Measurements from ENCODE around the gene CYLD.

Gene CYLD

GRCh38 chr16:50711862-50712559 is 29.9 kb upstream of the CYLD start:
- no peak for DNase-seq (ENCODE audit: low spot score)

DNA sequence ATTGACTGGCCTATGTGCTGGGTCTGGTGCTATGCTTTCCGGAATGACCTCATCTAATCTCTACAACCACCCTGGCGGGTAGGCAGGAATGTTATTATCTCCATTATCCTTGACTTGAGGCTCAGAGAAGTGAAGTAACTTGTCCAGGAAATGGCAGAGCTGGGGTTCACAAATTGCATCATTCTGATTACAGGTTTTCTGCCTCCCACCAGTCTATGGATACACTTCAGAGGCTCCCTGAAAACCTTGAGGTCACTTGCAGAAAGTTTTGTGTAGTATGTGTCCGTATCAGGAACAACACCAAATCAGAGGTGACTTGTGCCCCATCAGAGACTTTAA is 29.4 kb upstream of the CYLD start:
- DNase-seq (ENCODE audit: low spot score), result no peak

GRCh38 chr16:50712956-50713355 is 28.9 kb upstream of the CYLD start:
- DNase-seq (ENCODE audit: low spot score), result no peak

GRCh38 chr16:50717091-50717490 is 24.8 kb upstream of the CYLD start:
- DNase-seq (ENCODE audit: low spot score), result no peak

DNA sequence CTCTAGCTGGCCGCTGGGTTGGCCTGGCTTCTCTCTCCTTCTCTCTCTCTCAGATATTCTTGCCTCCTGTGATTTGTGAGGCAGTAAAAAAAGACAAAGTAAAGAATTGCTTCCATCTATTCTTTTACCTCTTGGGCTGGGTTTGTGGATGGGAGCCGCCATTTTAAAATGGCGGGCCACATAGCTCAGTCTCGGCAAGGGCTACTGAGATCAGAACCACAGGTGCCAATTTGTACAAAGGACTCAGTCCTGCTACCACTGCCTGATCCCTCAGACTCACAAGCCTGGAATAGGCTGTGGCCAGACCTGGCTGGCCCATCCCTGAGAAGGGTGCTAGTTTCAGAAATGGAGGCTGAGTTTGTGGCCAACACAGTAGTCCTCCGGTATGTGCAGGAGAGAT is 24.4 kb upstream of the CYLD start:
- no peak for DNase-seq (ENCODE audit: low spot score)

- DNase-seq (ENCODE audit: low spot score), result no peak
Measured at GRCh38 chr16:50718061-50718760, 23.7 kb upstream of the CYLD start.

- DNase-seq (ENCODE audit: low spot score), result no peak
Measured at GRCh38 chr16:50718761-50719400, 23.0 kb upstream of the CYLD start.

DNA sequence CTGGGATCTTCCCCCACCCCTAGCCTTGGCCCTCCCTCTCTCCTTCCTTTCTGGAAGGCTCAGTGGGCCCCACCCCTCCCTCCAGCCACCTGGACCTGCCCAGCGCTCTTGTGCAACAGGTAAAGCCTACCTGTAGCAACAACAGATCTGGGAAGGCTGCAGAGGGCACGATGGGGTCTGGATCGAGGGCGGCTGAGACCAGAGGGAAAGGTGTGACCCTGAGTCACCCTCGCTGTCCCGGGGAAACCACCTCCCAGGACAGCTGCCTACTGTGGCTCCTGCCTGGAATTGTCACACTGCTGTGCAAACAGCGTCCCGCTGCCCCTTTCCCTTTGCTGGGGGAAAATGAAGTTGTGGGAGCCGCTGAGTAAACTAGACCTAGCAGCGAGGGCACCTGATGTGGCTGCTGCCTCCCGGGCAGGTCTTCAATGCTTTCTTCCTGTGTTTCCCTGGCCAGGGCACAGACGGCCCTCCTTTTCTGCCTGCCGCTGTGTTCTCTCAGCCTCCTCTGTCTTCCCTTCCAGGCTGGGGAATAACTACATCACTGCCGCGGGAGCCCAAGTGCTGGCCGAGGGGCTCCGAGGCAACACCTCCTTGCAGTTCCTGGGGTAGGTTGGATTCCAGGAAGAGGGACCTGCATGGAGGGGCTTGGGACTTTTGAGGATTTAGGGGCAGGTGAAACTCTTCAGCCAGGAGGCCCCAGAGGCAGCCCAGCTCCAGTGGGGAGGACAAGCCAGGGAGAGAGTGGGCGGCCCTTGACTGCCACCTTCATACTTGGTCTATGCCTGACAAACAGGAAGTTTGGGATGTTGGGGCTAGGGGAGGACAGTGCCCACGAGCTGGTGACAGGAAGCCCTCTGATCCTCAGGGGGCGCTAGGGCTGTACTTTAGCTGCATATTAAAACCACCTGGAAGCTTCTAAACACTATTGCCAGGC is 22.2 kb upstream of the CYLD start:
- DNase-seq (ENCODE audit: low spot score), result no peak

- DNase-seq (ENCODE audit: low spot score), result no peak
Measured at GRCh38 chr16:50721549-50722404, 20.1 kb upstream of the CYLD start.

- DNase-seq (ENCODE audit: low spot score), result no peak
Measured at GRCh38 chr16:50722405-50722737, 19.5 kb upstream of the CYLD start.

GRCh38 chr16:50722960-50723359 is 18.9 kb upstream of the CYLD start:
- no peak for DNase-seq (ENCODE audit: low spot score)

DNA sequence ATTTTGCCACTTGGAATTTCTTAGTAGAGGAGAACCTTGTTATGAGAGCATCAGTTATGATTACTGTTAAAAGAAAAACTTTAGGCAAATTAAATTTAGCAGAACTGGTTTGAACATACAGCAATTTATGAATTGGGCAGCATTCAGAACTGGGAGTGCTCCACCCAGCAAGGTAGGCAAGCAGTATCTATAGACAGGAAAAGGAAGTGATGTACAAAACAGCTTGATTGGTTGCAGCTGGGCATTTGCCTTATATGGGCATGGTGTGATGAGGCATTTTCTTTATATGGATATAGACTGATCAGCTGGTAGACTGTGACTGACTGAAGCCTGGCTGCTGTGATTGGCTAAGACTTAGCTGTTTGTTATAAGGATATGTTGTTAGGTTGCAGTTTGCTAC is 17.6 kb upstream of the CYLD start:
- no peak for DNase-seq (ENCODE audit: low spot score)

DNA sequence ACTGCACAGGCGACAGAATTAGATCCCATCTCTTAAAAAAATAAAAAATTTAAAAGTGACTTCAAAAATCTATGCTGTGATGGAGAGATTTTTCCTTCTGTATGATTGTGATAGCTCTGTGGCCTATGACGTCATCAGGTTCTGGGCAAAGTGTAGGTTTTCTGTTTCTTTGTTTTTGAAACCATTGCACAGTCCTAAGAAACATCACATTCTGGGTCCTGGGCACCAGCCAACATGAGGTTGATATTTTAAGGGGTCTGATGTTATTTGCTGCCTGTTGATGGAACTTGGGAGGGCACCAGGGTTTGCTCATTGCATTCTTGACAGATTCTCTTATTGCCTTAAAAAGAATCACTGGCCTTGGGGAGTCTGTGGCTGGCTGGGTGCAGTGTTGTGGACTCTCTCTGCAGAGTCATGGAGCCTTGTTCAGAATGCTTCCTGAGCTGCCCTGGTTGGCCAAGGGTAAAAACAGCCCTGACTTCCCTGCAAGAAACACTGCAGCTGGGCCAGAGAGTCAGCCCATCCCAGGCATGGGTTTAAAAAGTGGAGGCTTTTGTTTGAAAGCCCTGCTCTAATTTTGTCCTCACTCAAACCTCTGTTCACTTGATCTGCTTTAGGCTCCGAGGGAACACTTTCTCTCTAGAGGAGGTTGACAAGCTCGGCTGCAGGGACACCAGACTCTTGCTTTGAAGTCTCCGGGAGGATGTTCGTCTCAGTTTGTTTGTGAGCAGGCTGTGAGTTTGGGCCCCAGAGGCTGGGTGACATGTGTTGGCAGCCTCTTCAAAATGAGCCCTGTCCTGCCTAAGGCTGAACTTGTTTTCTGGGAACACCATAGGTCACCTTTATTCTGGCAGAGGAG is 10.5 kb upstream of the CYLD start:
- no peak for DNase-seq (ENCODE audit: low spot score)

- DNase-seq (ENCODE audit: low spot score), result no peak
Measured at GRCh38 chr16:50731989-50732832, 9.7 kb upstream of the CYLD start.

GRCh38 chr16:50733468-50733867 is 8.4 kb upstream of the CYLD start:
- DNase-seq (ENCODE audit: low spot score), result no peak

DNA sequence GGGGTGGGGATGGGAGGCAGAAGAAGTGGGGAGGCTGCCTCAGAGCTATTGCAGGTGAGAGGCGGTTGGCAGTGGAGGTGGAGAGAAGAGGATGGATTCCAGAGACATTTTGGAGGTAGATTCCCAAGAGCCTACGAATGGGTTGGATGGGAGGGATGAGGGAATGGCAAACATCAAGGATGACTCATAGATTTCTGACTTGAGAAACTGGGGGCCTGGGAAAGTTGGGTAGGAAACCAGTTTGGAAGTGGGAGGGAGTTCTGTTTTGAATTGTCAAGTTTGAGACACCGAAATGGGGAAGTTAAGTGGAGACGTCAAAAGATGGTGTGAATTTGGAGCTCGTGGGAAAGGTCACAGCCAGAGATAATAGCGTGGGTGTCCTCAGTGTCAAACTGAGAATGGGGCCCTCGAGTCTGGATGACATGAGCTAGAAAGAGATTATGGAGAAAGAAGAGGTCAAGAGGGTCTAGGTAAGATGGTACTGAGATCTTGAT is 6.2 kb upstream of the CYLD start:
- no peak for DNase-seq (ENCODE audit: low spot score)

- DNase-seq (ENCODE audit: low spot score), result no peak
Measured at GRCh38 chr16:50736448-50736847, 5.4 kb upstream of the CYLD start.

DNA sequence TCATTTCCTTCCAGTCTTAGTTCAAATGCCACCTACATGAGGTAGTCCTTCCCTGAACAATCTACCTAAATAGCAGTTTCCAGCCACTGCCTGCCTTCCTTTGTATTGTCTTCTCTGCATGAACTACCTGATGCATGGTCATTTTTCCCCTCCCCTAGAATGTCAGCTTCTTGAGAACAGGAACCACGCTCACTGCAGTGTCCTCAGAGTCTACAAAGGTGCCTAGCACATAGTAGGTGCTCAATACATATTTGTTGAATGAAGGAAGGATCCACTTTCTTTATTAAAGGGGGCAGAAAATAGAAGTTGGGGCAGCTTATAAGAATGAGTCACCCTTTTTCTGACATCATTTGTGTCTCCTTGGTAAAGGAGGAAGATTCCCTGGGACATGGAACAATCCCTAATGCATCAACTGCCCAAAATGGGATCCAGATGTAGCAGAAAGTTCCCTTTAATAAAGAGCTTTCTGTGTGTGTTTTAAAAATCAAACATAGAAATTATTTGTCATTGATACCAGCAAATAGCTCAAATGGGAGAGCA is 4.4 kb upstream of the CYLD start:
- no peak for DNase-seq (ENCODE audit: low spot score)

DNA sequence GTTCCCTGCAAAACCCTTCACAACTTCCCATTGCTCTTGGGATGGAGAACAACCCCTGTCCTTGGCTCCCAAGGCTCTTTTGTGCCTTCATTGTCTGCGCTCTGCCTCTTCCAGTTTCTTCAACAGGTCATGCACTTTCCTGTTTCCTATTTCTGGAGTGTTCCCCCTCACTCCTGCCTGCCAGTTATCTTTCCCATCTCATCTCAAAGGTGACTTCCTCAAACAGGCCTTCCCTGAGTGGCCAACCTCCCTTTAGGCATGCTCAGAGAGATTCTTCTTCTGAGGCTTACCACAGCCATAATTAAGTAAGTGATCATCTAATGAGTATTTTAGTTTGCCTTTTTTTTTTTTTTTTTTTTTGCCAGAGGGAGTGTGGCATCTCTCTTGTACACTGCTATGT is 2.9 kb upstream of the CYLD start:
- no peak for DNase-seq (ENCODE audit: low spot score)
